GM23248 (cell line): Measurements from ENCODE around the gene RFXANK. TPM values are rescaled to one million over a fixed set of nuclear protein-coding genes. Genes with fewer than 3 reads are reported as not detected.
A peak's percentile ranks its signal among the peaks of the same experiment; 100 is the strongest.

Source experiments
- DNase-seq: peaks from one replicate; pipeline ENCODE4 v3.0.0-alpha.2; 2015
- H2AFZ ChIP-seq: fragments of 200-600 bp; sonication (generic); 2 replicates; pipeline ENCODE4 v1.6.1; 2016; ENCODE audit warnings: antibody characterized with exemption
- H3F3A ChIP-seq: fragments of 200-600 bp; sonication (generic); 2 replicates; pipeline ENCODE4 v1.6.1; 2016; ENCODE audit warnings: mild to moderate bottlenecking, antibody characterized with exemption, mixed run types; ENCODE audit not compliant: insufficient read depth
- H3K27ac ChIP-seq: fragments of 200-600 bp; sonication (generic); 2 replicates; pipeline ENCODE4 v1.5.1; 2016; ENCODE audit warnings: mild to moderate bottlenecking
- H3K27me3 ChIP-seq: fragments of 200-600 bp; sonication (generic); replicated peaks from 2 replicates; pipeline ENCODE4 v1.6.1; 2016; ENCODE audit warnings: mild to moderate bottlenecking; ENCODE audit not compliant: insufficient read depth
- H3K36me3 ChIP-seq: fragments of 200-600 bp; sonication (generic); 2 replicates; pipeline ENCODE4 v1.6.1; 2016; ENCODE audit warnings: low read depth, mild to moderate bottlenecking
- H3K4me1 ChIP-seq: fragments of 200-600 bp; sonication (generic); 2 replicates; pipeline ENCODE4 v1.6.1; 2016; ENCODE audit warnings: mild to moderate bottlenecking; ENCODE audit not compliant: insufficient read depth
- H3K4me2 ChIP-seq: fragments of 200-600 bp; sonication (generic); one replicate; pipeline ENCODE4 v1.6.1; 2016; ENCODE audit warnings: mild to moderate bottlenecking; ENCODE audit not compliant: unreplicated experiment
- H3K4me3 ChIP-seq: fragments of 200-600 bp; sonication (generic); 2 replicates; pipeline ENCODE4 v1.5.1; 2016; ENCODE audit warnings: mild to moderate bottlenecking
- H3K79me2 ChIP-seq: fragments of 200-600 bp; sonication (generic); 2 replicates; pipeline ENCODE4 v1.6.1; 2016; ENCODE audit warnings: mild to moderate bottlenecking; ENCODE audit not compliant: insufficient read depth
- H3K9ac ChIP-seq: fragments of 200-600 bp; sonication (generic); 2 replicates; pipeline ENCODE4 v1.6.1; 2016; ENCODE audit warnings: mild to moderate bottlenecking
- H3K9me2 ChIP-seq: fragments of 200-600 bp; sonication (generic); 2 replicates; pipeline ENCODE4 v1.6.1; 2016; ENCODE audit warnings: mixed run types, mild to moderate bottlenecking, moderate library complexity; ENCODE audit not compliant: insufficient read depth
- H3K9me3 ChIP-seq: fragments of 200-600 bp; sonication (generic); one replicate; pipeline ENCODE4 v1.6.1; 2017; ENCODE audit warnings: low read depth
- H4K20me1 ChIP-seq: fragments of 200-600 bp; sonication (generic); 2 replicates; pipeline ENCODE4 v1.6.0; 2016; ENCODE audit not compliant: insufficient read depth
- EZH2 ChIP-seq: fragments of 200-600 bp; sonication (generic); IDR thresholded peaks from 2 replicates; pipeline ENCODE4 v1.6.1; 2018; ENCODE audit warnings: antibody characterized with exemption, mild to moderate bottlenecking; ENCODE audit not compliant: insufficient read depth, poor library complexity, severe bottlenecking
- EZH2phosphoT487 ChIP-seq: fragments of 200-600 bp; sonication (generic); IDR thresholded peaks from 2 replicates; pipeline ENCODE4 v1.6.1; 2018; ENCODE audit warnings: antibody characterized with exemption, moderate library complexity, mild to moderate bottlenecking, low read depth; ENCODE audit not compliant: insufficient read depth
- WGBS, 2 experiments: methylation state at CpG; one replicate each; pipeline ENCODE4 v1.1.6; 2015 to 2017; ENCODE audit warnings: low lambda C conversion rate in 2 of 2, low coverage in 1 of 2; ENCODE audit errors: missing lambda C conversion rate in 2 of 2; 5-methylcytosine and 5-hydroxymethylcytosine counted together
- in situ Hi-C: fragments of 300-500 bp; cut with MboI; formaldehyde crosslinking; loops from 2 replicates; pipeline ENCODE4 v1.15.0; 2020
- polyA plus RNA-seq: library from polyadenylated mRNA; unstranded; fragments of >200 nt; fragmentation: Nextera tagmentation; extraction: Ambion mirVana; gene quantifications from 2 replicates; pipeline ENCODE4 v1.2.1, GENCODE V29; 2016
- total RNA-seq: library from RNA; depleted of rRNA; stranded (reverse); fragments of >200 nt; shearing (Covaris generic); gene quantifications from 2 replicates; pipeline ENCODE4 v1.2.3, GENCODE V29; 2014

Gene RFXANK
- total and polyA plus RNA-seq, 2 experiments from 2014 or later: 42.6 to 44.5 TPM

DNA sequence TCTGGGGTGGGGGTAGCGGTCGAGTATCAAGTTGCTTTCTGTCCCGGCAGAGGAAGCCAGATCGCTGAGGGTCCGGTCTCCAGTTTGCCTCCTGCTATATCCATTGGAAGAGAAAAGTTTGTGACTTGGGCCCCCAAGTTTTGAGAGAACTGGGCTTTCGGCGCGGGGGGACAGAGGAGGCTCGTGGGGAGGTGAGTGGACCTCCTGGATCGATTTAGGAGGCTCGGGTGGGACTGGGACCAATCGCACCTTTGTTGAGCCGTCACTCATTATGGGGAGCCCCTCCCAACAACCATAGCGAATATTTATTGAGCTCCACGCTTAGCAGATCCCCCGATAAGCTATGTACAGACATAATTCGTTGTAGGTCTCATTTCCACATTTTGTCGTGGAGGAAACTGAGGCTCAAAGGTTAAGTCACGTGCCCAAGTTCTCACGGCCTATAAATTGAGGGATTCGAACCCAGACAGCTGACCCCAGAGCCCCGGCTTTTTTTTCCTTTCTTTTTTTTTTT is 909 bp downstream of the RFXANK start:
- no peaks in the 10 kb centered on the region for H4K20me1 ChIP-seq
- 1 to 2% methylated on average over 22 of the region's 22 CpGs for whole genome bisulfite sequencing, 2 experiments
- peak overlapping the region; percentile 94 for H3K4me3 ChIP-seq
- H3K4me2 ChIP-seq: peak overlapping the region; percentile 77
- DNase-seq: peak; percentile 35
- in situ Hi-C loops: no loop called here
- peaks cover 72% of the 10 kb centered on the region for H3K79me2 ChIP-seq
- no peaks in the 10 kb centered on the region for H3F3A ChIP-seq
- no peaks in the 10 kb centered on the region for H3K27me3 ChIP-seq
- peaks cover 18% of the 10 kb centered on the region for H3K4me1 ChIP-seq
- no peak overlapping the region for H3K27ac ChIP-seq
- no peaks in the 10 kb centered on the region for H3K9me3 ChIP-seq
- H2AFZ ChIP-seq: peak overlapping the region; percentile 87
- no peak for TF ChIP-seq EZH2phosphoT487
- TF ChIP-seq EZH2: no peak
- no peaks in the 10 kb centered on the region for H3K9me2 ChIP-seq
- H3K36me3 ChIP-seq: no peaks in the 10 kb centered on the region
- H3K9ac ChIP-seq: peak overlapping the region; percentile 95

DNA sequence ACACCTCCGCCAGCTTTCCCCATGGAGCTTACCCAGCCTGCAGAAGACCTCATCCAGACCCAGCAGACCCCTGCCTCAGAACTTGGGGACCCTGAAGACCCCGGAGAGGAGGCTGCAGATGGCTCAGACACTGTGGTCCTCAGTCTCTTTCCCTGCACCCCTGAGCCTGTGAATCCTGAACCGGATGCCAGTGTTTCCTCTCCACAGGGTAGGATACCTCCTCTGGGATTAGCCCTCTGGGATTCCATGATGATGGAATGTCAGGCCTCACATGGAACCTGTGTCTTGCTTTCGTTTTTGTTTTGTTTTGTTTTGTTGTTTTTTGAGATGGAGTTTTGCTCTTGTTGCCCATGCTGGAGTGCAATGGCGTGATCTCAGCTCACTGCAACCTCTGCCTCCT is 1.9 kb downstream of the RFXANK start:
- H3K9me3 ChIP-seq: no peaks in the 10 kb centered on the region
- H3K27ac ChIP-seq: no peak overlapping the region
- no peak for TF ChIP-seq EZH2phosphoT487
- TF ChIP-seq EZH2: no peak
- DNase-seq: no peak
- 61 to 67% methylated on average over 5 of the region's 5 CpGs for WGBS, 2 experiments
- H3F3A ChIP-seq: no peaks in the 10 kb centered on the region
- 0 out of 2 replicates have a peak overlapping the region, but pooled peaks have one; percentile 95 for H3K9ac ChIP-seq
- no peaks in the 10 kb centered on the region for H3K36me3 ChIP-seq
- no peaks in the 10 kb centered on the region for H3K9me2 ChIP-seq
- H3K4me2 ChIP-seq: peak overlapping the region; percentile 77
- H3K79me2 ChIP-seq: peaks cover 64% of the 10 kb centered on the region
- peaks cover 18% of the 10 kb centered on the region for H3K4me1 ChIP-seq
- no peaks in the 10 kb centered on the region for H4K20me1 ChIP-seq
- no peak overlapping the region for H2AFZ ChIP-seq
- in situ Hi-C loops: no loop called here
- no peaks in the 10 kb centered on the region for H3K27me3 ChIP-seq
- no peak overlapping the region for H3K4me3 ChIP-seq

- DNase-seq: no peak
- no peak for TF ChIP-seq EZH2
- TF ChIP-seq EZH2phosphoT487: no peak
- Histone ChIP-seq H2AFZ (peak overlapping the region; percentile 92; the same call in 1 of the 2 replicates), H3K27me3 (no peaks in the 10 kb centered on the region), H3K36me3 (no peaks in the 10 kb centered on the region), H3K9ac (peak overlapping the region; percentile 87), H4K20me1 (no peaks in the 10 kb centered on the region), H3K79me2 (peaks cover 16% of the 10 kb centered on the region; the same call in 1 of the 2 replicates), H3K9me3 (no peaks in the 10 kb centered on the region), H3F3A (0 out of 2 replicates have a peak, but pooled peaks cover 4% of the 10 kb centered on the region), H3K9me2 (no peaks in the 10 kb centered on the region), H3K4me3 (peak overlapping the region; percentile 98), H3K4me2 (peak overlapping the region; percentile 96), H3K27ac (no peak overlapping the region), H3K4me1 (0 out of 2 replicates have a peak, but pooled peaks cover 6% of the 10 kb centered on the region)
- in situ Hi-C loops: no loop called here
- 62% methylated on average over 17 to 19 of the region's 19 CpGs for WGBS, 2 experiments
Measured at GRCh38 chr19:19201697-19202630, 9.9 kb downstream of the RFXANK start.

DNA sequence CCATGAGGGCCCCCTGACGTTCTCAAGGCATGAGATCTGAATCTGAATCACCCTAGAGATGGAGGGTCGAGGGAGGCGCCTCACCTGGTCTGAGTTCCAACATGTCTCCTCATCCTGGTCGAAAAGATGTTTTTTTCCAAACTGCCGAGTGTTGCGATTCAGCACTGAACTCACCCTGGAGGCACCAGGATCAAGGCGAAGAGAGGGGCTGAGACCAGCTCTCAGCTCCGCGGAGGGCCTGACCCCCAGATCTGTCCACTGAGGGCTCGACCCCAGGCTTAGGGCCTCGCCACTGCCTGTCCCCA is 10.6 kb downstream of the RFXANK start:
- H3F3A ChIP-seq: 0 out of 2 replicates have a peak, but pooled peaks cover 4% of the 10 kb centered on the region
- 0 out of 2 replicates have a peak, but pooled peaks cover 6% of the 10 kb centered on the region for H3K4me1 ChIP-seq
- H3K4me2 ChIP-seq: peak overlapping the region; percentile 96
- in situ Hi-C loops: no loop called here
- DNase-seq: peak; percentile 33
- H4K20me1 ChIP-seq: no peaks in the 10 kb centered on the region
- H3K36me3 ChIP-seq: no peaks in the 10 kb centered on the region
- TF ChIP-seq EZH2 (no peak), EZH2phosphoT487 (no peak)
- H3K79me2 ChIP-seq: peaks cover 16% of the 10 kb centered on the region; the same call in 1 of the 2 replicates
- H3K4me3 ChIP-seq: peak overlapping the region; percentile 98
- H3K27ac ChIP-seq: peak overlapping the region; percentile 57
- H3K9me3 ChIP-seq: no peaks in the 10 kb centered on the region
- H2AFZ ChIP-seq: peak overlapping the region; percentile 92
- no peaks in the 10 kb centered on the region for H3K9me2 ChIP-seq
- H3K27me3 ChIP-seq: no peaks in the 10 kb centered on the region
- 6 to 11% methylated on average over 11 of the region's 11 CpGs for WGBS, 2 experiments
- peak overlapping the region; percentile 87 for H3K9ac ChIP-seq
